Spleen (tissue), 11 donors: ENCODE data around the gene BEND5. TPM values are rescaled to one million over a fixed set of nuclear protein-coding genes. Genes with fewer than 3 reads are reported as not detected.
A peak's percentile ranks its signal among the peaks of the same experiment; 100 is the strongest.

Experiments used
- DNase-seq: peaks from one replicate; pipeline ENCODE4 v3.0.0-alpha.2; 2020
- H3K27ac ChIP-seq, 8 donors: fragments of 200-600 bp; sonication (generic) in 7 of 8; 1 replicate in 4 of 8; 2 replicates in 4 of 8; pipeline versions ENCODE4 v1.5.0 to v1.8.0; 2016 to 2021; ENCODE audit warnings: inconsistent platforms in 4 of 8, mild to moderate bottlenecking in 4 of 8, moderate library complexity in 1 of 8
- H3K27me3 ChIP-seq, 7 donors: fragments of 200-600 bp; sonication (generic) in 6 of 7; replicated peaks in 1 of 7; 1 replicate in 4 of 7; 2 replicates in 3 of 7; pipeline versions ENCODE4 v1.5.0 to v1.8.0; 2016 to 2021; ENCODE audit warnings: inconsistent platforms in 3 of 7, mild to moderate bottlenecking in 1 of 7
- H3K36me3 ChIP-seq, 6 donors: fragments of 200-600 bp; sonication (generic) in 5 of 6; 1 replicate in 4 of 6; 2 replicates in 2 of 6; pipeline versions ENCODE4 v1.5.0 to v1.8.0; 2016 to 2021; ENCODE audit warnings: inconsistent platforms in 2 of 6
- H3K4me1 ChIP-seq, 6 donors: fragments of 200-600 bp; sonication (generic) in 5 of 6; 1 replicate in 3 of 6; 2 replicates in 3 of 6; pipeline versions ENCODE4 v1.5.0 to v1.8.0; 2016 to 2021; ENCODE audit warnings: inconsistent platforms in 3 of 6
- H3K4me3 ChIP-seq, 8 donors: fragments of 200-600 bp; sonication (generic) in 7 of 8; 1 replicate in 4 of 8; 2 replicates in 4 of 8; pipeline versions ENCODE4 v1.5.0 to v1.8.0; 2016 to 2021; ENCODE audit warnings: inconsistent platforms in 4 of 8, mild to moderate bottlenecking in 4 of 8, moderate library complexity in 2 of 8
- H3K9me3 ChIP-seq, 8 donors: fragments of 200-600 bp; sonication (generic) in 7 of 8; 1 replicate in 4 of 8; 2 replicates in 4 of 8; pipeline versions ENCODE4 v1.5.0 to v1.8.0; 2016 to 2021; ENCODE audit warnings: inconsistent platforms in 4 of 8
- POLR2A ChIP-seq, 3 donors: fragments of 450-650 bp; IDR thresholded peaks; one replicate each; pipeline ENCODE4 v1.5.1; 2017; ENCODE audit warnings: antibody characterized with exemption in 3 of 3, mild to moderate bottlenecking in 1 of 3
- POLR2AphosphoS5 ChIP-seq, 3 donors: sonication (generic); formaldehyde crosslinking; IDR thresholded peaks; one replicate each; pipeline ENCODE4 v1.5.1; 2017; ENCODE audit warnings: antibody characterized with exemption in 3 of 3
- WGBS, 5 donors: extraction: QIAGEN DNeasy Blood & Tissue Kit in 3 of 5; methylation state at CpG; one replicate each; pipeline versions ENCODE4 v1.1.5 to v1.1.7; 2013 to 2018; 5-methylcytosine and 5-hydroxymethylcytosine counted together
- intact Hi-C: fragments of 100-400 bp; cut with DNase I; formaldehyde crosslinking; loops from one replicate; pipeline ENCODE4 v1.15.0; 2023; ENCODE audit warnings: low total_unique reads
- polyA plus RNA-seq, 3 donors: library from polyadenylated mRNA; stranded (reverse); fragments of 200-250 nt; gene quantifications; one replicate each; pipeline ENCODE4 v1.2.1, GENCODE V29; 2013
- total RNA-seq, 7 donors: library from RNA; depleted of rRNA in 3 of 7; stranded (reverse); fragments of >200 nt in 3 of 7; fragmentation: NEBNext Ultra II Directional in 4 of 7; extraction: Animal tissue kit (Norgen Biotek cat#: 25700) in 4 of 7; gene quantifications; one replicate each; pipeline versions ENCODE4 v1.1.0 to v1.2.1, GENCODE V29; 2016 to 2021
- TF ChIP-seq, protein P1 (sequence below), 11 experiments: fragments of 200-600 bp in 7 of 11; fragments of 450-650 bp in 4 of 11; sonication (generic) in 4 of 11; IDR thresholded peaks in 8 of 11; conservative IDR thresholded peaks in 3 of 11; 1 replicate in 7 of 11; 2 replicates in 4 of 11; pipeline versions ENCODE4 v1.4.0 to v1.8.0; 2016 to 2021; ENCODE audit warnings: antibody characterized with exemption in 11 of 11, inconsistent platforms in 4 of 11, mild to moderate bottlenecking in 1 of 11
- donor health status: healthy with polysubstance abuse.
- donor health status: DM: no; HTN: no; CAD: no; lungs with moderate emphysema.
- donor health status: DM: no; HTN: no; CAD: no.
- donor health status: Bipolar disorder and iron deficiency.
- donor health status: healthy.
- donor health status: DM: no; HTN: no; CAD: no.
- donor health status: DM: yes; HTN: yes; CAD: no.

Gene BEND5
- total and polyA plus RNA-seq, 10 donors: 7.5 to 39.2 (median 16.1) TPM

- WGBS, 5 donors: 68 to 83% (median 75%) methylated on average over 13 of the region's 13 CpGs
- H3K27me3 ChIP-seq: no peaks in the 10 kb centered on the region
- intact Hi-C loops: loop anchor here (10.0 kb wide), 1 partner anchor 1657 kb away; no protein-coding TSS in a partner anchor
Measured at GRCh38 chr1:48687282-48688045, 89.2 kb downstream of the BEND5 start.

DNA sequence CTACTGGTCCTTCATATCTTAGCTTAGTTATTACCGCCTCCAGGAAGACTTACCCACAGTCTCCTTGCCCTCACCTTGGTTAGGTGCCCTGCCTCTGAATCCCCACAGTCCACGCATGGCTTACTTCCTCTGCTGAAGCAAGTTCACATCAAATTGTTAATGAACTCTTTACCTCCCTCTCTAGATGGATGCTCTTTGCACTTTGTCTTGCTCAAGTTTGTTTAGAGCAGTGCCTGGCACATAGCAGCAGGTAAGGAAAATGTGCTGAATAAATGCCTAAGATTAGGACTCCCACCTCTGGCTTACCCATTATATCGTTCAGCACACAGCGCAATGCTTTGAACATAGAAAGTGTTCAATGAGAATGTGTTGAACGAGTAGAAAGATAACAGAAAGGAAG is 90.5 kb downstream of the BEND5 start:
- no peak overlapping the region for H3K4me3 ChIP-seq
- no peak for DNase-seq
- intact Hi-C loops: loop anchor here (10.0 kb wide), 1 partner anchor 1659 kb away; no protein-coding TSS in a partner anchor
- H3K27me3 ChIP-seq: no peaks in the 10 kb centered on the region
- H3K4me1 ChIP-seq: peaks cover 0 to 7% (median 1%) of the 10 kb centered on the region in 6 donors
- TF ChIP-seq, protein P1, sequence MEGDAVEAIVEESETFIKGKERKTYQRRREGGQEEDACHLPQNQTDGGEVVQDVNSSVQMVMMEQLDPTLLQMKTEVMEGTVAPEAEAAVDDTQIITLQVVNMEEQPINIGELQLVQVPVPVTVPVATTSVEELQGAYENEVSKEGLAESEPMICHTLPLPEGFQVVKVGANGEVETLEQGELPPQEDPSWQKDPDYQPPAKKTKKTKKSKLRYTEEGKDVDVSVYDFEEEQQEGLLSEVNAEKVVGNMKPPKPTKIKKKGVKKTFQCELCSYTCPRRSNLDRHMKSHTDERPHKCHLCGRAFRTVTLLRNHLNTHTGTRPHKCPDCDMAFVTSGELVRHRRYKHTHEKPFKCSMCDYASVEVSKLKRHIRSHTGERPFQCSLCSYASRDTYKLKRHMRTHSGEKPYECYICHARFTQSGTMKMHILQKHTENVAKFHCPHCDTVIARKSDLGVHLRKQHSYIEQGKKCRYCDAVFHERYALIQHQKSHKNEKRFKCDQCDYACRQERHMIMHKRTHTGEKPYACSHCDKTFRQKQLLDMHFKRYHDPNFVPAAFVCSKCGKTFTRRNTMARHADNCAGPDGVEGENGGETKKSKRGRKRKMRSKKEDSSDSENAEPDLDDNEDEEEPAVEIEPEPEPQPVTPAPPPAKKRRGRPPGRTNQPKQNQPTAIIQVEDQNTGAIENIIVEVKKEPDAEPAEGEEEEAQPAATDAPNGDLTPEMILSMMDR (IDR thresholded peaks at IDR 0.05 in 8 of 11, conservative IDR thresholded peaks at IDR 0.05 in 3 of 11): no peak
- TF ChIP-seq POLR2A (IDR thresholded peaks at IDR 0.05): no peak
- no peaks in the 10 kb centered on the region for H3K36me3 ChIP-seq
- 88 to 97% (median 90%) methylated on average over 5 of the region's 5 CpGs for WGBS, 5 donors
- H3K27ac ChIP-seq: no peak overlapping the region
- H3K9me3 ChIP-seq: no peaks in the 10 kb centered on the region

More at GRCh38 chr1:48687282-48688045, 89.2 kb downstream of the BEND5 start:
- Histone ChIP-seq H3K4me1 (peaks cover 0 to 7% (median 1%) of the 10 kb centered on the region in 6 donors), H3K9me3 (no peaks in the 10 kb centered on the region), H3K36me3 (no peaks in the 10 kb centered on the region), H3K27ac (no peak overlapping the region), H3K4me3 (no peak overlapping the region)
- TF ChIP-seq POLR2AphosphoS5 (IDR thresholded peaks at IDR 0.05): no peak
- TF ChIP-seq, protein P1 (IDR thresholded peaks at IDR 0.05 in 8 of 11, conservative IDR thresholded peaks at IDR 0.05 in 3 of 11): no peak
- TF ChIP-seq POLR2A (IDR thresholded peaks at IDR 0.05): no peak
- no peak for DNase-seq

DNA sequence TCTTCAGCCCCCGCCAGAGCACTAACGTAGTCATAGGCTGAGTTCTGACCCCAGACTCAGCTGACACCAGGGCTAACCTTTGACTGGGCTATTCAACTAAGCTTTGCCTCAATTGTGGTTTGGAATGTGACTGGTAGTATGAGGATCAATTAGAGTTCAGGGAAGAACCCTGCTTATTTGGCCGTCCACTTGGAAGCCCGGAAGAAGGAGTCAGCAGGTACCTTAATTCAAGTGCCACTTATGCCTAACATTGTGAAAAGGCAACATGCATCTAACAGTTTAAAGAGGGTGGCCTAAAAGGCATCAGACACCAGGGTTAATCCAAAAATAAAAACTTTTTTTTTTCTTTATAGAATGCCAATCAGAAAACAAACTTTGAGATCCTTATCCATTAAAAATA is 92.3 kb downstream of the BEND5 start:
- Histone ChIP-seq H3K4me3 (no peak overlapping the region), H3K9me3 (no peaks in the 10 kb centered on the region), H3K36me3 (no peaks in the 10 kb centered on the region), H3K27ac (peak overlapping the region in 1 of 8 donors; percentile 18), H3K4me1 (peaks cover 0 to 19% (median 1%) of the 10 kb centered on the region in 6 donors), H3K27me3 (no peaks in the 10 kb centered on the region)
- intact Hi-C loops: loop anchor here (10.0 kb wide), 1 partner anchor 1660 kb away; no protein-coding TSS in a partner anchor
- TF ChIP-seq, protein P1 (IDR thresholded peaks at IDR 0.05 in 8 of 11, conservative IDR thresholded peaks at IDR 0.05 in 3 of 11): no peak
- TF ChIP-seq POLR2AphosphoS5 (IDR thresholded peaks at IDR 0.05) (no peak), POLR2A (IDR thresholded peaks at IDR 0.05) (no peak)
- 79 to 90% (median 87%) methylated on average over 4 of the region's 4 CpGs for WGBS, 5 donors
- DNase-seq: no peak

- DNase-seq: no peak
- intact Hi-C loops: loop anchor here (10.0 kb wide), 1 partner anchor 1661 kb away; no protein-coding TSS in a partner anchor
- Histone ChIP-seq H3K36me3 (no peaks in the 10 kb centered on the region), H3K4me1 (peaks cover 0 to 19% (median 1%) of the 10 kb centered on the region in 6 donors), H3K4me3 (no peak overlapping the region), H3K9me3 (no peaks in the 10 kb centered on the region), H3K27ac (peak overlapping the region in 1 of 8 donors; percentile 18), H3K27me3 (no peaks in the 10 kb centered on the region)
- 69 to 87% (median 84%) methylated on average over 3 of the region's 3 CpGs for WGBS, 5 donors
- TF ChIP-seq POLR2AphosphoS5 (IDR thresholded peaks at IDR 0.05) (no peak), POLR2A (IDR thresholded peaks at IDR 0.05) (no peak)
- TF ChIP-seq, protein P1 (IDR thresholded peaks at IDR 0.05 in 8 of 11, conservative IDR thresholded peaks at IDR 0.05 in 3 of 11): no peak
Measured at GRCh38 chr1:48683839-48684238, 92.9 kb downstream of the BEND5 start.
